ENCODE data around the gene HEYL.

The HEYL gene

DNA sequence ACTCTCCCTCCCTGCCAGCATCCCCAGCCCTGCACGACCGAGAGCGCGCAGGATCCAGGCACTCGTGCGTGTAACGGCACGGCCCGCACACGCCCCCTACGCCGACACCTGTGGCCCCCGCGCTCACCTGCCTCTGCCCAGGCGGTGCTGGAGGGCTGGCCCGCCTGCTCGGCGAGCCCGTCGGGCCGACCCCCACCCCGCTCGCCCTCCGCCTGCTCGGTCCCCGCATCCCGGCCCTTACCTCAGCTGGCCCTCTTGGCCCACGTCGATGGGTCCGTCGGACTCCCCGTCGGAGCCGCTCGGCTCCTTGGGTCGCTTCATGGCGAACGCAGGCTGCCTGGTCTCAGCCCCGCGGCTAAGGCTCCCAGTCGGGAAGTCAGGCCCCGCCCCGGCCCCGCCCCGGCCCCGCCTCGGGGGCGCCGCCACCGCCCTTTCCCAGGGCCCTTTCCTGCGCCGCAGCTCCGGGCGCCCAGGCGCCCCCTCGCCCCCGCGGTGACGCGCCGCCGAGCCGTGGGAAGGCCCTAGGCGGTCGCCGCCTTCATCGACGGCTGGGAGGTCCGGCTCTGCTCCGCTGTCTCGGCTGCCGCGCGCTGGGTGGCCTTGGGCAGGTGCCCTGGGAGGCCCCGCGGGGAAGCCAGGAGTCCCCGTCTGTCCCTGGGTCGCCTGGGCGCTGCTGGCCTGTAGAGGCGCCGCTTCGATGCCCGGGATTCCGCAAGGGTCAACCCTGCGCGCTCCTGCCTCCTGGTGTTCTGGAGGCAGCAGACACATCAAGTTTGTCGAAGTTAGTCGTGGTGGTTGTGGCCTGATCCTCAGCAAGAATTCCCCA lies at the start of gene HEYL:
Gene HEYL, minus strand, starts transcription at position 339 of the 826 bp plus-strand sequence. Its CDS starts 18 bp downstream, at position 321.
- DNase-seq, result peak; percentile 60 to 65

DNA sequence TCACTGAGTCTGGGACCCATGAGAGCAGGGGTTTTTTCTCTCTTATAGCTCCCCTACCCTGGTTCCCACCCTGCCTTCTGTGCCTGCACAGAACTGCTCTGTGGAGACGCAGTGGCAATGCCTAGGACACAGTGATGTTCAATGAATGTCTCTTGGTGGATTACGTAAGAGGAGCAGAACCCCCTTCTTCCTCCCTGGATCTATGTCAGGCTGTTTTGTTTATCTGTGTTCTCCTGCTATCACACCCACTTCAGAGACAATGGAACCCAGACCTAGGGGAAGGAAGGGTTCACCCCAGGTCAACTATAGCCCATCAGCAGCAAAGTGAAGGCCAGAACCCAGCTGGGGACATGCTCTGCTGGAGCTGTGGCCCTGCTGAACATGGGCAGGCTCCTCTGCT lies 49.8 kb upstream of the HEYL start:
- no peak for DNase-seq

GRCh38 chr1:39688706-39689105 lies 49.3 kb upstream of the HEYL start:
- no peak for DNase-seq

DNA sequence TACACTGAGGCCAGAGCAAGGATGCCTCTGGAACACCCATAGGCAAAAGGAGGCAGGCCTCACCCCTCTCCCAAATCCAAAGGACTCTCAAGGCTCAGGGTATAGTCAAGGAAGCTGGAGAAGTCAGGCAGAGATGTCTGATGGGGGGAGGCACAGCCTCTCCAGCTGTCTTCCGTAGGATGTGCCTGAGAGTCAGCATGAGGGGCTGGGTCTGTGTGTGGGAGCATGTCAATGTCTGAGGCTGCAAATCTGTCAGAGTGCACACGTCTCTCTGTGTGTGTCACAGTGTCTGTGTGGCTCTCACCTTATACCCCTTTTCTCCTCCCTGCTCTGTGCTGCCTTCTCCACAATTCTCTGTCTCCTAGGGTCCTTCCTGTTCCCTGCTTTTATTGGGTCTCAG lies 47.8 kb upstream of the HEYL start:
- no peak for DNase-seq

GRCh38 chr1:39685071-39685470 lies 45.6 kb upstream of the HEYL start:
- DNase-seq, result no peak

- DNase-seq, result no peak
Observed at GRCh38 chr1:39684313-39684664, 44.8 kb upstream of the HEYL start.

DNA sequence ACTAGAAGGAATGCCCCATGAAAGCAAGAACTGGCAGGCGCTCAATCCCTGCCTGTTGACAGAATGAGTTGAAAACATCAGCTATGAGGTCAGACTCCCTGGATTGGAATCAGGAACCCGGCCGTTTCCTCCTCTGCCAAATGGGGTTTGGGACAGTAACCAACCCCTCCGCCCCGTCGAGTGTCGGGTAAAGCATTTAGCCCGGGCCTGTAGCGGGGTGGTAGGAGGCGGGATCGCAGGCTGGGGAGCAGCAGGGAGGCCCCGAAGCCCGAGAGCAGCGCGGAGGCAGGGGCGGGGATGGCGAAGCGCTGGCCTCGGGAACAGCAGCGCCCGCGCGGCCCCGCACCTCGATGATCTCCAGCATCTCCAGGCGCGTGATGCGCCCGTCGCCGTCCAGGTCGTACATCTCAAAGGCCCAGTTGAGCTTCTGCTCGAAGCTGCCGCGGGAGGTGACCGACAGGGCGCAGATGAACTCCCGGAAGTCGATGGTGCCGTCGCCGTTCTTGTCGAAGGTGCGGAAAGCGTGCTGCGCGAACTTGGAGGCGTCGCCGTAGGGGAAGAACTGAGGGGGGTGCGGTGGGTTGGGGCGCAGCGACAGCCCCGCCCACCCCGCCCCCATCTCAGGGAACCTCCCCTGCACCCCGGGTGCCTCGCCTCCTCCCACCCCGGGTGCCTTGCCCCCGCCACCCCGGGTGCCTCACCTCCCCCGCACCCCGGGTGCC lies 44.3 kb upstream of the HEYL start:
- DNase-seq, result peak; percentile 42 to 53

- no peak for DNase-seq
Observed at GRCh38 chr1:39681999-39682398, 42.6 kb upstream of the HEYL start.

DNA sequence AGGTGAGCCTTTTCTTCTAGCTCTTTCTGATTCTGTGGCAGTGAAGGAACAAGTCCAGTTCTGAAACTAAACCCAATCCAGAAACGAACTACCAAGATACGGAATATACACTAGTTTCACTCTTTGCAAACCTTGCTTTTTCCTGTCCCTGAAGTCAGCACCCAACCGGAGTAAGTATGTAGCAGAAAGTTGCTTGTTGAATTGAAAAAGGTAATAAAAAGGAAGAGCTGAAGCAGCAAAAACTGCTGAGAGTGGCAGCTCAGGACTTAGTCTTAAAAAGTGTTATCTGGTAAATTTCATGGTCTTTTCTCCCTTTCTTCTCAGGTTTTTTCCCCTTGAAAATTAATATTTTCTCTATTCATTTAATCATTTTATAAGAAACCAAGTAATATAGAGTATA lies 41.9 kb upstream of the HEYL start:
- DNase-seq, result no peak

DNA sequence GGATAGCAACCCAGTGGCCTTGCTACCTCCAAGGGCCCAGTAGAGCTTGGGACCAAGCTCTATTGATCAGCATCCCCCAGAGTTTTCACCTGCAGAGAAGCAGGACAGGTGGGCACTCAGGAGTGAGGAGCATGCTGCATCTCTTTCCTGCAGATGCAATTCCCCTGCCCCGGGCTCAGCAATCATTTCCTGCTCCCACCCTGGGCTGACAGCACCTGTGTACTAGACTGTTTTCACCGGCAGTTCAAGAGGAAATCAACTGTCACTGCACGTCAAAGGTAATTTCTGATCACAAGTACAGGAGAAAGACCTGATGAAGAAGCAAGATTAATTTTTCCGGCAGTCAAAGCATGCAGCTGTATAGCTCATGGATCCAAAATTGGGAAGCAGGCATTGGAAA lies 41.3 kb upstream of the HEYL start:
- no peak for DNase-seq

DNA sequence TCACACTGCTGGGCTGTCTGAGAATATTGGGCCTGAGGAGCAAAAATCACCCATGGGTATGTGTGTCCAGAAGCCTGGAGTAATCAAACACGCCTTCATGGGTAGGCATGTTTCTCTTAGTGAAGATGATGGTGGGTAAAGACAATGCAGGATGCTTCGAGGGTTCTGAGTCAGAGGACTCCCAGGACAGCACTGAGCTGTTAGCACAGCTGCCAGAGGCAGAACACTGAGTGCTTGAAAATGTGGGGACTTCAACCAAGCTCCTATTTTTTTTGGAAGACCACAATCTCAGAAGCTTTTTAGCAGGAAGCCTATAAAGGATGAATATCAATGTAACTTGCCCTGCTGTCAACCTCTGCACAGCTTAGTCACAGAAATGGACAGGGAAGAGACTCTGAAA lies 40.4 kb upstream of the HEYL start:
- no peak for DNase-seq

GRCh38 chr1:39678889-39679288 lies 39.4 kb upstream of the HEYL start:
- no peak for DNase-seq

DNA sequence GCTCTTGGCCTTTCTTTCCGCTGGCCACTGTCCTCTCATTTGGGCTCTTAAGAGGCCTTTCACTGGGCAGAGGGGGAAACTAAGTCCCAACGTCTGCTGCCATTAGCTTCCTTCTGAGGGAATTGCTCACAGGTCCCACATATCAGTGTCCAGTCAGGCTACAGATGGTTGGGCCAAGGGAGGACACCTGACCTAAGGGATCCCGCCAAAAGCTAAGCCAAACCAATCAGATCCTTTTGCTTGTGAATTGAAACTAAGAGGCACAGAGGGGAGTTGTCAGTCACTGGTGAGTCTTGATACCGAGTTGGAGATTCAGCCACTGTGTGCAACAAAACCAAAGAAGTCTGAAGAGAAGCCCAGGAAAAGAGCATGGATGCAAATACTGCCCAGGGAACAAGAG lies 38.2 kb upstream of the HEYL start:
- no peak for DNase-seq

DNA sequence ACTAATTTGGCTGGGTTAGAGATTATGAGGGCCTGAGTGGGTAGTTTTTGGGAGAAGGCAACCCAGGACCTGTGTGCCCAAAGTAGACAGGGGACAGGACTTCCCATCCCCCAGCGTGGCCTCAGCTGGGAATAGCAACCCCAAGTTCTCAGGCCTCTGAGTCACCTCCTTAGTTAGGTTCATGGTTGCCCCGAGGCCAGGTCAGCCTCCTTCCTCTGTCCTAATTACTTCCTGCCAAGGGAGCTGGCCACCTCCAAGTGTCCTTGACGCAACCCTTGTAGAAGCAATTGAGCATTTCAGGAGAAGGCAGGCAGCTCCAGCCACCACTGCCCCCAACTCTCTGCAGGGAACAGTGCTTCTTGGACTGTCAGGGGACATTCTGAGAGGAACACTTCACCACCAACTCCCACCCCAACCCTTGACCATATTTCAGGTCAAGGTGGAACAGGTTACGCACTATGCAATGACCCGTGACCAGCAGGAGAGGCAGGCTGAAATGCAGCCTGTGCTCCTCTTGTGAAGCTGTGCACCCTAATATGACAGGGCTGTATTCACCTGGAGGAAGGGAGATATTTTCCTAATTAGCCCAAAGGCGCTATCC lies 37.6 kb upstream of the HEYL start:
- DNase-seq, result no peak

- no peak for DNase-seq
Observed at GRCh38 chr1:39675220-39675619, 35.8 kb upstream of the HEYL start.

DNA sequence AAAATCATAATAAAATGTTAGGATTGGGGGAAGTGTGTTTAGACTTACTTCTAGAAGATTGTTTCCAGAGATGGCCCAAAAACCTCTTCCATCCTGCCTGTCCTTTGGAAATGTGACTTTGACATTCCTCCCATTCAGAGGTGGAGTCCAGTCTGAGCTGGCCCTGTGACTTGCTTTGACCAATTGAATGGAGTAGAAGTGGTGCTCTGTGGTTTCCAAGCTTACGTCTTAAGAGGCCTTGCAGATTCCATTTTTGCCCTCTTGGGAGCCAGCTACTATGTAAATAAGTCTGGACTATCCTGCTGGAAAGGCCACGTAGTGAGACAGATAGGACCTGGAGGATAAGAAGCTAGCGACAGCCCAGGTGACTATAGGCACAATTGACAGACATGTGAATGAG lies 33.8 kb upstream of the HEYL start:
- DNase-seq, result no peak

DNA sequence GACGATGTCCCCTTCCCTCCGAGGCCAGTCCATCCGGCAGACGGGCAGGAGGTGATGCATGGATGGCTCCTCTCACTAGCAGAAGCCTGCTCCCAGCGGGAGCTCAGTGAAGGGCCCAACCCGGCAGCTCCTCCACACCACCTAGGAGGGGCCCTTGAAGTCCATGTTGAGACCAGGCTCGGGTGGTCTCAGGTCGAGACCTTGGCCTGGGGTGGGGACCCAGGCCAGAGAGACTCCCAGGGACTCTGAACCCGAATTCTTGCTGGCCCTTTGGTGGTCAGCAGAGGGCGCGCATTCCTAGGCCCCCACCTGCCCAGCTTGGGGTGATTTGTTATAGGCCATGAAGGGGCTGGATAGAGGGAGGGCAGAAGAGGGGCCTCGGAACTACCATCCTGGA lies 33.1 kb upstream of the HEYL start:
- DNase-seq, result peak in 1 of 2 experiments; percentile 13

- DNase-seq, result peak in 1 of 2 experiments; percentile 19
Observed at GRCh38 chr1:39671793-39672550, 32.5 kb upstream of the HEYL start, which contains the start of gene NT5C1A. Gene NT5C1A, minus strand, starts transcription at chr1:39672107. Its CDS starts 69 bp downstream, at chr1:39672038.

DNA sequence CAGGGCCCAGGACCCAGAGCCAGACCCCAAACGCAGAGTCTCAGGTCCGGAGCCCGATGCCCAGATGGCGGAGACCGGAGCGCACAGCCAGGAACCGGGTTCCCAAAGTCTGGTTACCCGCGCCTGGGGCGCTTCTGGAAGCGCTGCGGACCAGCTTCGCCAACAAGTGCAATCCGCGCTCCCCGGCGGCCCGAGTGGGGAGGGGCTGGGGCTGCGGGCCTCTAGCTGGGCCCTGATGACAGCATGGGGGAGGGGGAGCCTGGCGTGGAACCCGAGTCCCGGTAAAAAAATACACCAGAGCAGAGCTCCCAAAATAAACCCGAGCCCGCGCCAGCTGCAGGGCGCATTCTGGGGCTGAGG lies 32.0 kb upstream of the HEYL start:
- no peak for DNase-seq

DNA sequence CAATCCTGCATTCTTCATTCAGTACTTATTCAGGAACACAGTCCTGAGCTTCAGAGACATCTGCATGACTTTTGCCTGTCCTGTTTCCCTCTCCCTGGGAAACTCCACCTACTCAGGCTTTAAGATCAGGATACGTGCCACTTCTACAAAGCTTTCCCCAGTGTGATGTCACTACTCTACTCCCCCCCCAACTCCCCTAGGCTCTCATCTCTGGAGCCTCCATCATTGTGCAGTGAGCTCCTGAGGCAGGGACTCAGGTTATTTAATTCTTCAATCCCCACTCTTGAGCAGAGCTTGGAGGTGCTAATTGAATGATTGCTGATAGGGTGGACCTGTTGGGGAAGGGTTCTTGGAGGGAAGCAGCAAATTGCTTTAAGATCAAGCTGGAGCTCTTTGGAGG lies 31.2 kb upstream of the HEYL start:
- no peak for DNase-seq

DNA sequence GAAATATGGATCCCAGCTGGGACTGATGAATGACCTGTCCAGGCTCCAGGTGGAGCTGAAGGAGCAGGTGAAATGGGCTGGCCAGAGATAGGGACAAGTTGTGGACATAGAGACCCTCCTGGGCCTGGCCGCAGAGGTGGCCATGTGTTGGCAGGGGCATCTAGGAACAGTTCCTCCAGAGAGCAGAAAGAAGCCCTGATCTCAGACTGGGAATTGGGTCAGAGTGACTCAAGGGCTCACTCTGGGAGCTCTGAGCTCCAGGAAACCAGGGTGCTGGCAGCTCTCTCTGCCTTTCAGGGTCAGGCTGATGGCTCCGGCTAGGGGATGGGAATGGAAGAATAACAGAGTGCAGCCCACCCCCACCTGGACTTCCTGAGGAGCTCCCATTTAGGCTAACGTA lies 29.5 kb upstream of the HEYL start:
- no peak for DNase-seq

GRCh38 chr1:39668111-39668510 lies 28.7 kb upstream of the HEYL start:
- no peak for DNase-seq

DNA sequence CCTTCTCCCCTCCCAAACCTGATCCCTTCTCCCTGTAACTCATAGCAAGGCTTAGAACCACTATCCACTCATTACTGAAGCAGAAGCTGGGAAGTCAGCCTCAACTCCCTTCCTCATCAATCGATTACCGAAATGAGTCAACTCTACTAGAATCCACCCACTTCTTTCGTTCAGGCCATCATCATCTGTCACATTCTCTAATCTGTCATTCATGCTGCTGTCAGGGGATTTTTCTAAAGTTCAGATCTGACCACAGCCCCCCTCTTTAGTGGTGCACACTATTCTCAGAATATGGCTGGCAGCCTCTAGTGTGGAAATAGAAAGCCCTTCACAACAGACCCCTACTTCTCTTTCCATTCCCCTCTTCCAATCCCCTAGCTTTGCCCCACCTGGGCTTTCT lies 27.3 kb upstream of the HEYL start:
- no peak for DNase-seq

Measured in activated CD4-positive, alpha-beta T cell treated with anti-CD3 and anti-CD28 coated beads, Interleukin-2, amount 50 U/mL, for 4 hours (primary cell).